NCI-H1105 (cell line): ENCODE data around the gene TMEM273.

ENCODE experiments used
- DNase-seq: peaks from one replicate; lab custom pipeline; 2025; lab: John Stamatoyannopoulos, UW

Gene TMEM273

GRCh38 chr10:49116509-49117375 lies 71.4 kb downstream of the TMEM273 start:
- DNase-seq = no peak

GRCh38 chr10:49115796-49116508 lies 72.2 kb downstream of the TMEM273 start:
- no peak for DNase-seq

GRCh38 chr10:49115015-49115795 lies 73.0 kb downstream of the TMEM273 start, which contains the start of gene VSTM4:
Gene VSTM4 (minus strand): TSS chr10:49115522. CDS start chr10:49115485, 37 bp downstream.
- DNase-seq = no peak

GRCh38 chr10:49114718-49115014 lies 73.5 kb downstream of the TMEM273 start:
- no peak for DNase-seq

GRCh38 chr10:49113741-49114141 lies 74.5 kb downstream of the TMEM273 start:
- no peak for DNase-seq

- DNase-seq = no peak
Observed at GRCh38 chr10:49112851-49113250, 75.3 kb downstream of the TMEM273 start.

GRCh38 chr10:49112098-49112497 lies 76.1 kb downstream of the TMEM273 start:
- DNase-seq = no peak

- no peak for DNase-seq
Observed at GRCh38 chr10:49111320-49111698, 76.9 kb downstream of the TMEM273 start.

GRCh38 chr10:49110684-49111319 lies 77.4 kb downstream of the TMEM273 start:
- no peak for DNase-seq

- no peak for DNase-seq
Observed at GRCh38 chr10:49109669-49110340, 78.4 kb downstream of the TMEM273 start.

GRCh38 chr10:49108656-49109055 lies 79.5 kb downstream of the TMEM273 start:
- DNase-seq = no peak

GRCh38 chr10:49107887-49108267 lies 80.3 kb downstream of the TMEM273 start:
- no peak for DNase-seq

GRCh38 chr10:49107111-49107886 lies 80.9 kb downstream of the TMEM273 start:
- DNase-seq = no peak

- no peak for DNase-seq
Observed at GRCh38 chr10:49106451-49106850, 81.7 kb downstream of the TMEM273 start.

- no peak for DNase-seq
Observed at GRCh38 chr10:49105076-49105475, 83.1 kb downstream of the TMEM273 start.
